Measurements from ENCODE around the gene CCDC73. TPM values are rescaled to one million over a fixed set of nuclear protein-coding genes. Genes with fewer than 3 reads are reported as not detected.

CCDC73 gene
- total and polyA plus RNA-seq, 2 donors (not counting 1 experiment from before 2014, with no cell fraction given): 0.05 TPM; not detected in 1

- ChIA-PET CTCF (no interaction called here), POLR2A (no interaction called here)
- peaks cover 29% of the 10 kb centered on the region for H3K4me1 Mint-ChIP-seq
- intact Hi-C loops (cut with micrococcal nuclease): loop anchor here (10.0 kb wide), 1 partner anchor 1077 kb away; the partner anchor contains the start of genes ELP4 and IMMP1L
- peaks cover 4% of the 10 kb centered on the region for H3K27me3 Mint-ChIP-seq
- no peaks in the 10 kb centered on the region for H3K36me3 ChIP-seq (replicated peaks in 1 of 2; ENCODE audit: control extremely low read depth in 1 of 2, control insufficient read depth in 1 of 2, extremely low read depth in 1 of 2, insufficient read depth in 2 of 2, low read length in 1 of 2)
- TF ChIP-seq, protein P1, sequence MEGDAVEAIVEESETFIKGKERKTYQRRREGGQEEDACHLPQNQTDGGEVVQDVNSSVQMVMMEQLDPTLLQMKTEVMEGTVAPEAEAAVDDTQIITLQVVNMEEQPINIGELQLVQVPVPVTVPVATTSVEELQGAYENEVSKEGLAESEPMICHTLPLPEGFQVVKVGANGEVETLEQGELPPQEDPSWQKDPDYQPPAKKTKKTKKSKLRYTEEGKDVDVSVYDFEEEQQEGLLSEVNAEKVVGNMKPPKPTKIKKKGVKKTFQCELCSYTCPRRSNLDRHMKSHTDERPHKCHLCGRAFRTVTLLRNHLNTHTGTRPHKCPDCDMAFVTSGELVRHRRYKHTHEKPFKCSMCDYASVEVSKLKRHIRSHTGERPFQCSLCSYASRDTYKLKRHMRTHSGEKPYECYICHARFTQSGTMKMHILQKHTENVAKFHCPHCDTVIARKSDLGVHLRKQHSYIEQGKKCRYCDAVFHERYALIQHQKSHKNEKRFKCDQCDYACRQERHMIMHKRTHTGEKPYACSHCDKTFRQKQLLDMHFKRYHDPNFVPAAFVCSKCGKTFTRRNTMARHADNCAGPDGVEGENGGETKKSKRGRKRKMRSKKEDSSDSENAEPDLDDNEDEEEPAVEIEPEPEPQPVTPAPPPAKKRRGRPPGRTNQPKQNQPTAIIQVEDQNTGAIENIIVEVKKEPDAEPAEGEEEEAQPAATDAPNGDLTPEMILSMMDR (IDR thresholded peaks at IDR 0.05): no peak
- no peak for TF ChIP-seq EZH2 (IDR thresholded peaks at IDR 0.05; ENCODE audit: borderline replicate concordance, insufficient read depth, low read depth, low read length, poor library complexity, severe bottlenecking)
- H3K79me2 ChIP-seq (ENCODE audit: control insufficient read depth, insufficient read depth, low read length): peaks cover 42% of the 10 kb centered on the region
- no peak overlapping the region for H2AFZ ChIP-seq (ENCODE audit: insufficient read depth, low read depth, low read length, poor library complexity, severe bottlenecking)
- no peak overlapping the region for H3K4me3 Mint-ChIP-seq
- H3K9me3 Mint-ChIP-seq (ENCODE audit: insufficient read depth): no peaks in the 10 kb centered on the region
- peaks cover 0 to 6% (median 0%) of the 10 kb centered on the region in 3 donors for H3K9me3 ChIP-seq (ENCODE audit: control extremely low read depth in 1 of 3, control insufficient read depth in 2 of 3, insufficient read depth in 1 of 3, low read length in 2 of 3)
- WGBS (ENCODE audit: insufficient coverage): 87% methylated on average over 2 of the region's 3 CpGs
- no peak overlapping the region for H3K4me3 ChIP-seq (ENCODE audit: control extremely low read depth in 1 of 5, extremely low read depth in 1 of 5, insufficient read depth in 1 of 5, low read depth in 2 of 5, low read length in 4 of 5)
- H3K9ac ChIP-seq (ENCODE audit: low read length): no peak overlapping the region
- no peak overlapping the region for H3K27ac ChIP-seq (ENCODE audit: low read length in 2 of 2)
- ATAC-seq (ENCODE audit: low read depth) (no peak), DNase-seq (no peak)
- no peak overlapping the region for H3K4me2 ChIP-seq (replicated peaks; ENCODE audit: low read depth, low read length, poor library complexity, severe bottlenecking)
- H3K4me1 ChIP-seq (ENCODE audit: control insufficient read depth in 2 of 2, insufficient read depth in 2 of 2, low read length in 2 of 2): peaks cover 16% of the 10 kb centered on the region in 2 donors
- H4K20me1 ChIP-seq (ENCODE audit: control insufficient read depth, insufficient read depth, low read length, poor library complexity, severe bottlenecking): peaks cover 4% of the 10 kb centered on the region
- no peaks in the 10 kb centered on the region for H3K27me3 ChIP-seq (replicated peaks in 1 of 4; ENCODE audit: control extremely low read depth in 1 of 4, control insufficient read depth in 3 of 4, insufficient read depth in 4 of 4, low read length in 3 of 4)
- H3K27ac Mint-ChIP-seq: no peak overlapping the region
These were observed 212.9 kb downstream of the CCDC73 start for GRCh38 chr11:32581556-32581955.

GRCh38 chr11:32580967-32581366 lies 213.5 kb downstream of the CCDC73 start:
- H3K4me2 ChIP-seq (replicated peaks; ENCODE audit: low read depth, low read length, poor library complexity, severe bottlenecking): no peak overlapping the region
- 100% methylated on average over 1 of the region's 2 CpGs for WGBS (ENCODE audit: insufficient coverage)

More at GRCh38 chr11:32580967-32581366, 213.5 kb downstream of the CCDC73 start:
- POLR2A ChIA-PET: no interaction called here
- peaks cover 13 to 16% of the 10 kb centered on the region in 2 donors for H3K4me1 ChIP-seq (ENCODE audit: control insufficient read depth in 2 of 2, insufficient read depth in 2 of 2, low read length in 2 of 2)
- ATAC-seq (ENCODE audit: low read depth): no peak
- H3K4me3 ChIP-seq (ENCODE audit: control extremely low read depth in 1 of 5, extremely low read depth in 1 of 5, insufficient read depth in 1 of 5, low read depth in 2 of 5, low read length in 4 of 5): no peak overlapping the region
- no peak overlapping the region for H3K9ac ChIP-seq (ENCODE audit: low read length)
- intact Hi-C loops (cut with micrococcal nuclease): loop anchor here (10.0 kb wide), 1 partner anchor 1076 kb away; the partner anchor contains the start of genes ELP4 and IMMP1L
- H3K4me3 Mint-ChIP-seq: no peak overlapping the region
- TF ChIP-seq EZH2 (IDR thresholded peaks at IDR 0.05; ENCODE audit: borderline replicate concordance, insufficient read depth, low read depth, low read length, poor library complexity, severe bottlenecking): no peak
- TF ChIP-seq, protein P1 (IDR thresholded peaks at IDR 0.05): no peak
- DNase-seq: no peak
- H3K27me3 ChIP-seq (replicated peaks in 1 of 4; ENCODE audit: control extremely low read depth in 1 of 4, control insufficient read depth in 3 of 4, insufficient read depth in 4 of 4, low read length in 3 of 4): no peaks in the 10 kb centered on the region
- no peak overlapping the region for H2AFZ ChIP-seq (ENCODE audit: insufficient read depth, low read depth, low read length, poor library complexity, severe bottlenecking)
- no peak overlapping the region for H3K27ac ChIP-seq (ENCODE audit: low read length in 2 of 2)
- H3K9me3 Mint-ChIP-seq (ENCODE audit: insufficient read depth): no peaks in the 10 kb centered on the region
- H3K4me1 Mint-ChIP-seq: peaks cover 23% of the 10 kb centered on the region
- H3K27ac Mint-ChIP-seq: no peak overlapping the region
- peaks cover 36% of the 10 kb centered on the region for H3K79me2 ChIP-seq (ENCODE audit: control insufficient read depth, insufficient read depth, low read length)
- H3K36me3 ChIP-seq (replicated peaks in 1 of 2; ENCODE audit: control extremely low read depth in 1 of 2, control insufficient read depth in 1 of 2, extremely low read depth in 1 of 2, insufficient read depth in 2 of 2, low read length in 1 of 2): no peaks in the 10 kb centered on the region
- H3K9me3 ChIP-seq (ENCODE audit: control extremely low read depth in 1 of 3, control insufficient read depth in 2 of 3, insufficient read depth in 1 of 3, low read length in 2 of 3): peaks cover 0 to 6% (median 0%) of the 10 kb centered on the region in 3 donors
- H4K20me1 ChIP-seq (ENCODE audit: control insufficient read depth, insufficient read depth, low read length, poor library complexity, severe bottlenecking): no peaks in the 10 kb centered on the region
- H3K27me3 Mint-ChIP-seq: peaks cover 4% of the 10 kb centered on the region
- CTCF ChIA-PET: no interaction called here

All from B cell (primary cell).